Activated CD4-positive, alpha-beta memory T cell treated with anti-CD3 and anti-CD28 coated beads, Interleukin-2, amount 10 ng/mL, durations not matched to agents 7 days and 5 days (primary cell): ENCODE results near the gene BANF1. TPM values are rescaled to one million over a fixed set of nuclear protein-coding genes. Genes with fewer than 3 reads are reported as not detected.

Experiments
- CTCF ChIA-PET: fragments of 350-600 bp; sonication (Branson Sonifier 250); formaldehyde crosslinking; loops from one replicate; lab custom pipeline; 2021; ENCODE audit warnings: antibody characterized with exemption, inconsistent platforms; lab: Charles Lee
- POLR2A ChIA-PET: fragments of 350-600 bp; sonication (Branson Sonifier 250); formaldehyde crosslinking; loops from one replicate; lab custom pipeline; 2021; ENCODE audit warnings: antibody characterized with exemption; lab: Charles Lee
- DNase-seq: peaks from one replicate; pipeline ENCODE4 v3.0.0-alpha.2; 2020
- H3K27ac Mint-ChIP-seq: one replicate; pipeline ENCODE4 v1.8.0; 2021; ENCODE audit warnings: mild to moderate bottlenecking, mixed read lengths
- H3K27me3 Mint-ChIP-seq: one replicate; pipeline ENCODE4 v1.8.0; 2021; ENCODE audit warnings: mixed read lengths
- H3K36me3 Mint-ChIP-seq: one replicate; pipeline ENCODE4 v1.8.0; 2021; ENCODE audit warnings: low read depth, mixed read lengths
- H3K4me1 Mint-ChIP-seq: one replicate; pipeline ENCODE4 v1.8.0; 2021; ENCODE audit warnings: mixed read lengths
- H3K4me3 Mint-ChIP-seq: one replicate; pipeline ENCODE4 v1.8.0; 2021; ENCODE audit warnings: mild to moderate bottlenecking, mixed read lengths
- H3K9me3 Mint-ChIP-seq: one replicate; pipeline ENCODE4 v1.8.0; 2021; ENCODE audit warnings: mixed read lengths
- total RNA-seq, 2 experiments: library from RNA; stranded (reverse); gene quantifications; one replicate each; pipeline ENCODE4 v1.2.3, GENCODE V29; 2021

BANF1 gene
- total RNA-seq, 2 experiments from 2014 or later, result 191 to 196 TPM

DNA sequence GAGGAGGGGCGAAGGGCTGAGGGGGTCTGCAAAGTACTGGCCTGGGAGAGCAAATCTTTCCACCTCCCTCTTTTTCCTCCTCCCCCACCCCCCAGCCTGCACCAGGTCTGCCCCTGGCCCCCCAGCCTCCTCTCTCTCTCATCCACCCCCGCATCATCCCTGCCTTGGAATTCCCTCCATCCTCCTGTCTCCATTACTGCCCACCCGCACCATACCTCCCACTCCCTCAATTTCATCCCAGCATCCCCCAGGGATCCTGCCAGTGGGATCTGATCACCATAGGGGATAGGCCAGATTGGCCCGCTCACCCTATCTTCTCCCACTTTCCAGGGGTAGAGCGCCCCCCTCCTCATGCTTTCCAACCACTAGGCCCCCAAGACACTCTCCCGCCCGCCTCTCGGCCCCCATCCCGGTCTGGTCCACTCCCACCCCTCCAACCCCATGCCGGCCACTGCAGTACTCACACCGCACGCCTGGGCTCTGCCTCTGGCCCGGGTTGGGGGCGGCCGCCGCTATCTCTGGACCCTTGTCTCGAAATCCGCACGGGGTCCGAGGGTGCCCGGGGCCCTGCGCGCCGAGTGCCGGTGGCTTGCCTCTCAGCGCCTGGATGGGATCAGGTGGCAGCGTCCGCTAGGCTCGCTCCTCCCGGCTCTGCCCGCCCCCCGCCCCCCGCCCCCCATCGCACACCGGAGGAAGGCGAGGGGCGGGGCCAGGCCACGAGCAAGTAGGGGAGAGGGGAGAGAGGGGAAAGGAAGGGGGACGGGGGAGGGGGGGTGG is 46.4 kb downstream of the BANF1 start, which contains the start of gene GAL3ST3:
Gene GAL3ST3 (minus strand): TSS at position 615 of the 777 bp plus-strand sequence. CDS start 3,746 bp downstream, outside the sequence.
- H3K4me3 Mint-ChIP-seq, result no peak within 1 kb of the TSS
- POLR2A ChIA-PET, result interaction anchor here (1.1 to 1.2 kb wide), 2 partner anchors 23 to 46 kb away, joined by 3 read pairs; partner anchors contain the start of genes BANF1 and EIF1AD

DNA sequence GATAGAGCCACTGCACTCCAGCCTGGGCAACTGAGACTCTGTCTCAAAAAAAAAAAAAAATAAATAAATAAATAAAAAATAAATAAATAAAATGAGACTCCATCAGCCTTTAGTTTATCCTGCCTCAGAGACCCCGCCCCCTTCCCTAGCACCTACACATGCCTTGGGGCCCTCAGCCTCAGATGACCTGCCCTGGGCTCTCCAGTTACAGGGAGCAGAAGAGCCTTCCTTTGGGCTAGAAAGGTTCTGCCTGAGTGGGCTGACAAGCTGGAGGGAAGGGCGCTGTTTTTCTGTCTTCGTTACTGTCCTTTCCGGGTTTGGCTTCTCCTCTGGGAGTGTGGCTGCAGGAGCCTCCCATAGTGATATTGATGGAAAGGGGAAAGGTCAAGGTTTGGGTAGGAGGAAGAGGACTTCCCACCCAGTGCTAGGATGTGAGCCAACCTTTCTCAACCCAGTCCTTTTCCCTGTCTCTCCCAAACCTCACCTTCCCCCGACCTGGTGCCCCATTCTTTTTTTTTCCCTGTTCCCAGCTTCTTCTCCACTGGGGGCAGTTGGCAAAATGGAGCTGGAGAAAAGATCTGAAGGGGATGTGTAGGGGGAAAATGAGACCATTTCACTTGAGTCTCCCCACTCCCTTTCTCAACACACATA is 48.4 kb downstream of the BANF1 start:
- H3K9me3 Mint-ChIP-seq, result no peaks in the 10 kb centered on the region
- H3K4me1 Mint-ChIP-seq, result peaks cover 37% of the 10 kb centered on the region
- no peak for DNase-seq
- peak overlapping the region; percentile 86 for H3K27ac Mint-ChIP-seq
- CTCF ChIA-PET, result interaction anchor here (1.0 to 3.6 kb wide), 4 partner anchors 18 to 166 kb away, joined by 3 to 40 read pairs (median 10); partner anchors contain the start of gene FIBP
- peaks cover 2% of the 10 kb centered on the region for H3K27me3 Mint-ChIP-seq
- H3K4me3 Mint-ChIP-seq, result peak overlapping the region; percentile 100
- H3K36me3 Mint-ChIP-seq, result peaks cover 29% of the 10 kb centered on the region
- POLR2A ChIA-PET, result interaction anchor here (0.6 to 6.3 kb wide), 8 partner anchors 9 to 388 kb away, joined by 3 to 103 read pairs (median 5); partner anchors contain the start of genes MRPL11, MUS81 and PACS1

More for the DNA sequence above, 46.4 kb downstream of the BANF1 start, which contains the start of gene GAL3ST3:
- CTCF ChIA-PET, result no interaction called here
- H3K27me3 Mint-ChIP-seq, result peaks cover 2% of the 10 kb centered on the region
- H3K4me1 Mint-ChIP-seq, result peaks cover 41% of the 10 kb centered on the region
- H3K36me3 Mint-ChIP-seq, result peaks cover 14% of the 10 kb centered on the region
- no peak within 1 kb of the TSS for H3K27ac Mint-ChIP-seq
- no peaks in the 10 kb centered on the region for H3K9me3 Mint-ChIP-seq
- no peak for DNase-seq

DNA sequence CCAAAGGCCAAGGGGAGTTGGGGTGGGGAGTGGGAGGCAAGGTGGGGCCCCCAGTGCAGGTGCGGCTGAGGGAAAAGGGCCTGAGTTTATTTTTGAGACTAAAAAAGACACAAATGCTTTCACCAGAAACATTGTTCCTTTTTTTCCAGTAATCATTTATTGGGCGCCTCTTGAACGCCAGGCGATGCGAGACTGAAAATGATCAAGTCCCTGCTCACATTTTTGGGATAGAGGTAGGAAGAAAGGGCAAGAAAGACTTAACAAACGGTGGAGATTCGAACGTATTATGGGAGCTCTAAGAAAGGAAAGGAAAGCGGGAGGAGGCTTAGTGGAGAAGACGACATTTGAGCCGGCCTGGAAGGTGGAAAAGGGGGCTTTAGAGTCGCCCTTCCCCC is 49.1 kb downstream of the BANF1 start:
- peak overlapping the region; percentile 86 for H3K27ac Mint-ChIP-seq
- ChIA-PET CTCF (interaction anchor here (1.0 to 3.6 kb wide), 5 partner anchors 17 to 166 kb away, joined by 3 to 40 read pairs (median 13); partner anchors contain the start of gene FIBP), POLR2A (interaction anchor here (1.3 to 6.3 kb wide), 9 partner anchors 12 to 413 kb away, joined by 4 to 103 read pairs (median 8); partner anchors contain the start of genes CCDC85B, KAT5, MRPL11 and MUS81)
- H3K36me3 Mint-ChIP-seq, result peaks cover 33% of the 10 kb centered on the region
- peak overlapping the region; percentile 100 for H3K4me3 Mint-ChIP-seq
- no peak for DNase-seq
- H3K9me3 Mint-ChIP-seq, result no peaks in the 10 kb centered on the region
- peaks cover 2% of the 10 kb centered on the region for H3K27me3 Mint-ChIP-seq
- peaks cover 36% of the 10 kb centered on the region for H3K4me1 Mint-ChIP-seq

DNA sequence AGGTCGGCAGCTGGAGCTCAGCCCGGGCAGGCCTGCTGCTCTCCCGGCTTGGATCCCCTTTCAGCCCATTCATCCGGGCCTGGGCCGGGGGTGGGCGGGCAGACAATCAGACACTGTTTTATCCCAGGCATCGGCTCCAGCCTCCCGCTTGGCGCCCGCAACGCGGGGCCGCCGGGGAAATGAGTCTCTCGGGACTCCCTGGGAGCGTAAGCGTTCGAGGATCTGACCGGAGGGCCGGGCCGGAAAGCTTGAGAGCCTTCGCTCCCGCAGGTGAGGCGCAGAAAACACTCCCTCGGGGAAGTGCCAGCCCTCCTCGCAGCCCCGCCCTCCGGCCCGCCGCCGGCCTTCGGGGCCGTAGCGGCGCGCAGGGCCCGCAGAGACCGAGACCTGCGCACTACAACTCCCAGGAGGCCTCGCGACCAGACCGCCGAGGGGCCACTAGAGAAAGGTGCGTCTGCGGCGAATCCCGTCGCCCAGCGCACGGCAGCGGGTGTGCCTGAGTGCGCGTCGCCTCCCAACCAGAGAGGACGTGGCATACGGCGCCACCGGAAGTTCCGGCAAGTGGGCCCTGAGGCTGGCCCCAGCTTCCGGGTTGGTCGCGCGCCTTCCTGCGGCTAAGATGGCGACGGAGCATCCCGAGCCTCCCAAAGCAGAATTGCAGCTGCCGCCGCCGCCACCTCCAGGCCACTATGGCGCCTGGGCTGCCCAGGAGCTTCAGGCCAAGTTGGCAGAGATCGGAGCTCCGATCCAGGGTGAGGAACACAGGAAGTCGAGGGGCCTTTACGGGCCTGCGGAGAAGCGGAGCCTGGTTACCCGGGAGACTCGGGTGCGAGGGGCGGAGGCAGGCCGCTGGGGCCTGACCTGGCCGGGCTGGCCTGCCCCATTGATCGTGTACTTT is 49.7 kb downstream of the BANF1 start, which contains the start of gene SF3B2:
Gene SF3B2 (plus strand): TSS at position 599 of the 898 bp plus-strand sequence. CDS start 21 bp downstream, at position 620.
- ChIA-PET CTCF (interaction anchor here (0.9 to 4.1 kb wide), 15 partner anchors 7 to 346 kb away, joined by 3 to 40 read pairs (median 6); partner anchors contain the start of gene CCDC85B), POLR2A (interaction anchor here (1.0 to 6.3 kb wide), 27 partner anchors 10 to 414 kb away, joined by 3 to 103 read pairs (median 5); partner anchors contain the start of genes BANF1, CATSPER1, CCDC85B and EIF1AD)
- Mint-ChIP-seq H3K36me3 (peaks cover 39% of the 10 kb centered on the region), H3K9me3 (no peaks in the 10 kb centered on the region), H3K4me1 (peaks cover 37% of the 10 kb centered on the region), H3K27ac (peak within 1 kb of the TSS; percentile 96), H3K27me3 (peaks cover 2% of the 10 kb centered on the region), H3K4me3 (peak within 1 kb of the TSS; percentile 100)
- DNase-seq, result peak; percentile 98

DNA sequence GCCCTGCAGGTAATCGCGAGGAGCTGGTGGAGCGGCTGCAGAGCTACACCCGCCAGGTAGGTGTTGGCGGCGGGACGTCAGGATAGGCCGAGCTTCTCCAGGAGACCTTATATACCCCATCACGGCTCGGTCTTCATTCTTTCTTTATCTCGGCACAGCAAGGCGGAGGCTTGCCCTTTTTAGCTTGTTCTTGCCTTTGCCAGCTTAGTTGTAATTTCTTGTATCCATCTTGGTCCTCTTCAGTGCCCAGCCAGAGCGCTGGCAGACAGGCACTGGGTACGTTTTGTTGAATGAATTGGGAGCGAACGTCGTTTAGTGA is 50.3 kb downstream of the BANF1 start:
- peak overlapping the region; percentile 96 for H3K27ac Mint-ChIP-seq
- ChIA-PET POLR2A (interaction anchor here (0.9 to 6.3 kb wide), 25 partner anchors 11 to 414 kb away, joined by 3 to 103 read pairs (median 5); partner anchors contain the start of genes BANF1, CATSPER1, CCDC85B and EIF1AD), CTCF (interaction anchor here (0.9 to 4.1 kb wide), 15 partner anchors 8 to 346 kb away, joined by 3 to 40 read pairs (median 6); partner anchors contain the start of genes CCDC85B and KAT5)
- H3K36me3 Mint-ChIP-seq, result peaks cover 45% of the 10 kb centered on the region
- peaks cover 37% of the 10 kb centered on the region for H3K4me1 Mint-ChIP-seq
- peaks cover 2% of the 10 kb centered on the region for H3K27me3 Mint-ChIP-seq
- H3K4me3 Mint-ChIP-seq, result peak overlapping the region; percentile 100
- H3K9me3 Mint-ChIP-seq, result no peaks in the 10 kb centered on the region
- no peak for DNase-seq

Other genes with a start within 250 kb of the BANF1 start
- 10 to 100 TPM; 21.2 to 21.5 TPM for gene AP5B1, start 221.5 kb upstream of the BANF1 start, total RNA-seq
- not detected for gene OVOL1, start 215.4 kb upstream of the BANF1 start, total RNA-seq
- 1 to 10 TPM in 1 of 2 experiments, under 1 TPM in 1; 0.83 to 1.6 TPM for gene SNX32, start 168.5 kb upstream of the BANF1 start, total RNA-seq
- 1,000 to 10,000 TPM; 1,733 to 1,734 TPM for gene CFL1, start 144.3 kb upstream of the BANF1 start, total RNA-seq
- 10 to 100 TPM; 86.9 to 91.9 TPM for gene MUS81, start 142.1 kb upstream of the BANF1 start, total RNA-seq
- 10 to 100 TPM; 13.8 to 14.7 TPM for gene EFEMP2, start 129.7 kb upstream of the BANF1 start, total RNA-seq
- 10 to 100 TPM; 75.9 to 80.5 TPM for gene CTSW, start 122.7 kb upstream of the BANF1 start, total RNA-seq
- gene FIBP, start 114.0 kb upstream of the BANF1 start, total RNA-seq, result 10 to 100 TPM; 71.7 to 77.4 TPM
- 10 to 100 TPM; 53.2 to 55.8 TPM for gene CCDC85B, start 111.8 kb upstream of the BANF1 start, total RNA-seq
- gene FOSL1, start 102.1 kb upstream of the BANF1 start, total RNA-seq, result 1 to 10 TPM; 4.5 to 5.0 TPM
- 10 to 100 TPM; 34.1 to 34.2 TPM for gene C11orf68, start 83.4 kb upstream of the BANF1 start, total RNA-seq
- 100 to 1,000 TPM; 162 to 180 TPM for gene DRAP1, start 83.1 kb upstream of the BANF1 start, total RNA-seq
- gene TSGA10IP, start 57.0 kb upstream of the BANF1 start, total RNA-seq, result not detected
- gene SART1, start 40.8 kb upstream of the BANF1 start, total RNA-seq, result 10 to 100 TPM; 59.5 to 61.5 TPM
- 10 to 100 TPM; 43.6 to 45.9 TPM for gene EIF1AD, start 346 bp upstream of the BANF1 start, total RNA-seq
- under 1 TPM; 0.30 to 0.65 TPM for gene CST6, start 9.5 kb downstream of the BANF1 start, total RNA-seq
- under 1 TPM; 0.33 to 0.58 TPM for gene CATSPER1, start 24.0 kb downstream of the BANF1 start, total RNA-seq
- not detected for gene GAL3ST3, start 46.7 kb downstream of the BANF1 start, total RNA-seq
- gene SF3B2, start 49.9 kb downstream of the BANF1 start, total RNA-seq, result 100 to 1,000 TPM; 230 to 241 TPM
- gene PACS1, start 67.8 kb downstream of the BANF1 start, total RNA-seq, result 10 to 100 TPM; 86.4 to 95.0 TPM